GM18858 (cell line): ENCODE data around the gene INTS15.

Experiments
- ATAC-seq: cut with Tn5 transposase; IDR thresholded peaks from one replicate; pipeline ENCODE4 v1.9.1; 2021; ENCODE audit not compliant: unreplicated experiment

The INTS15 gene

GRCh38 chr7:6655636-6656385 lies 66.0 kb downstream of the INTS15 start:
- no peak for ATAC-seq

- ATAC-seq, result no peak
These were observed 66.6 kb downstream of the INTS15 start for GRCh38 chr7:6656413-6656812.
